Measurements from ENCODE around the gene PROC. TPM values are rescaled to one million over a fixed set of nuclear protein-coding genes. Genes with fewer than 3 reads are reported as not detected.
A peak's percentile ranks its signal among the peaks of the same experiment; 100 is the strongest.

PROC gene
- total RNA-seq, 3 donors from 2014 or later: not detected

GRCh38 chr2:127387655-127388422 lies 30.4 kb upstream of the PROC start, which contains the start of gene MAP3K2:
Gene MAP3K2, minus strand, starts transcription at chr2:127387975. Its CDS starts 44,846 bp downstream, at chr2:127343129.
- Histone ChIP-seq H3K27me3 (no peaks in the 10 kb centered on the region), H3K27ac (peak within 1 kb of the TSS; percentile 96 to 99), H3K36me3 (no peaks in the 10 kb centered on the region), H3K4me1 (peaks cover 0 to 9% of the 10 kb centered on the region in 2 donors), H3K9me3 (no peaks in the 10 kb centered on the region), H3K4me3 (peak within 1 kb of the TSS; percentile 74 to 95 (median 89))
- intact Hi-C loops (cut with DNase I; ENCODE audit: low total_unique reads): no loop called here
- peak; percentile 91 for DNase-seq (ENCODE audit: low spot score in 2 of 2)
- no peak for TF ChIP-seq CTCF (IDR thresholded peaks at IDR 0.05)
- TF ChIP-seq POLR2A (IDR thresholded peaks at IDR 0.05): peak; percentile 26
- TF ChIP-seq POLR2AphosphoS5 (IDR thresholded peaks at IDR 0.05): peak in 2 of 3 donors; percentile 72 to 81

- H3K27me3 ChIP-seq: no peaks in the 10 kb centered on the region
- H3K27ac ChIP-seq: peak overlapping the region; percentile 96 to 99
- no peak for DNase-seq (ENCODE audit: low spot score in 2 of 2)
- H3K4me3 ChIP-seq: peak overlapping the region; percentile 74 to 95 (median 89)
- peaks cover 0 to 9% of the 10 kb centered on the region in 2 donors for H3K4me1 ChIP-seq
- TF ChIP-seq POLR2AphosphoS5 (IDR thresholded peaks at IDR 0.05): no peak
- no peak for TF ChIP-seq POLR2A (IDR thresholded peaks at IDR 0.05)
- TF ChIP-seq CTCF (IDR thresholded peaks at IDR 0.05): no peak
- intact Hi-C loops (cut with DNase I; ENCODE audit: low total_unique reads): no loop called here
- H3K36me3 ChIP-seq: no peaks in the 10 kb centered on the region
- H3K9me3 ChIP-seq: no peaks in the 10 kb centered on the region
These were observed 29.6 kb upstream of the PROC start for GRCh38 chr2:127388423-127389164.

GRCh38 chr2:127389778-127390435 lies 28.3 kb upstream of the PROC start:
- Histone ChIP-seq H3K27ac (no peak overlapping the region), H3K27me3 (no peaks in the 10 kb centered on the region), H3K4me3 (no peak overlapping the region), H3K4me1 (peaks cover 0 to 9% of the 10 kb centered on the region in 2 donors), H3K9me3 (no peaks in the 10 kb centered on the region), H3K36me3 (no peaks in the 10 kb centered on the region)
- no peak for DNase-seq (ENCODE audit: low spot score in 2 of 2)
- intact Hi-C loops (cut with DNase I; ENCODE audit: low total_unique reads): no loop called here
- TF ChIP-seq CTCF (IDR thresholded peaks at IDR 0.05) (no peak), POLR2A (IDR thresholded peaks at IDR 0.05) (no peak), POLR2AphosphoS5 (IDR thresholded peaks at IDR 0.05) (no peak)

- Histone ChIP-seq H3K4me3 (no peak overlapping the region), H3K27ac (no peak overlapping the region), H3K36me3 (no peaks in the 10 kb centered on the region), H3K27me3 (no peaks in the 10 kb centered on the region), H3K4me1 (no peaks in the 10 kb centered on the region), H3K9me3 (no peaks in the 10 kb centered on the region)
- DNase-seq (ENCODE audit: low spot score in 2 of 2): no peak
- intact Hi-C loops (cut with DNase I; ENCODE audit: low total_unique reads): no loop called here
- no peak for TF ChIP-seq POLR2A (IDR thresholded peaks at IDR 0.05)
- TF ChIP-seq POLR2AphosphoS5 (IDR thresholded peaks at IDR 0.05): no peak
- TF ChIP-seq CTCF (IDR thresholded peaks at IDR 0.05): no peak
These were observed 25.9 kb upstream of the PROC start for GRCh38 chr2:127392133-127392827.
